GM18909 (cell line): ENCODE data around the gene NEXN.
A peak's percentile ranks its signal among the peaks of the same experiment; 100 is the strongest.
"Not testable (repeated sequence)": the region's sequence is repeated elsewhere in the genome, so short reads cannot be mapped to it uniquely, and the experiment has no call there.

ENCODE experiments used
- ATAC-seq: cut with Tn5 transposase; IDR thresholded peaks from one replicate; pipeline ENCODE4 v1.9.1; 2021; ENCODE audit warnings: mild to moderate bottlenecking; ENCODE audit not compliant: unreplicated experiment, poor library complexity

NEXN gene

GRCh38 chr1:77900687-77901293 is 12.4 kb downstream of the NEXN start:
- peak; percentile 64 for ATAC-seq

DNA sequence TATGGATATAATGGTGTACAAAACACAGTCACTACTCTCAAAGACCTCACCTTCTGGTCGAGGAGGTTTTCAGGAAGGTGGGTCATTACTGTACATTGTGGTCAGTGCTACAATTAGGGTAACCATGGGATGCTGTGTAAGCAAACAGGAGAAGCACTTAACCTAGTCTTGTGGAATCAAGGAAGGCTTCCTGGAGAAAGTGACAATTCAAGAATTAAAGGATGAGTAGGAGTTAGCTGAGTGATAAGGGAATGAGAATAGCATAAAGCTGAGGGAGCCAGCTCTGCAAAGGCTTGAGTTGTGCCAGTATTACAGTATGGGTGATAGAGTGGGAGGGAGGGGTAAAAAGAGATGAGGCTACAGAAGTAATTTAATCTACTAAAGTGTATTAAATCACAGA is 17.2 kb downstream of the NEXN start:
- ATAC-seq = no peak

DNA sequence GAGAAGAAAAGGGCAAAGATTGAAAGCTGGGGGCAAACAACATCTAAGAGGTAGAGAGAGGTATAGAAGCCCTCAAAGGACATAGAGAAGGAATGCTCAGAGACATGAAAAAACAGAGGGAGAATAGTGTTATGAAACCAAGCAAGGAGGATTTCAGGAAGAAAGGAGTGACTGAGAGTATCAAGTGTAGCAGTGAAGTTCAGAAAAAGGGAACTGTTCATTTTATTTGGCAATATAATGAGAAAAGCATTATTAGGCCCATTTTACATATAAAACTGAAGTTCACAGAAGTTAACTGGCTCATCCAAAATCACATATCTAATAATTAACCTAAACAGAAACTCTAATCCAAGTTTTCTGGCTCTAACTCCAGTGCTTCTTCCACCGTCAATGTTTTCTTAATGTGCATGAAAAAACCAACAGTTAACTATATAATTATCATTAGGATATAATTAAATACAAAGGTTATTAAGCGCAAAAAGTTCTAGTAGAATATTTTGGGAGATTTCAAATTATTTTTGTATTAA is 17.7 kb downstream of the NEXN start:
- ATAC-seq = no peak

GRCh38 chr1:77906624-77907023 is 18.2 kb downstream of the NEXN start:
- ATAC-seq = no peak

DNA sequence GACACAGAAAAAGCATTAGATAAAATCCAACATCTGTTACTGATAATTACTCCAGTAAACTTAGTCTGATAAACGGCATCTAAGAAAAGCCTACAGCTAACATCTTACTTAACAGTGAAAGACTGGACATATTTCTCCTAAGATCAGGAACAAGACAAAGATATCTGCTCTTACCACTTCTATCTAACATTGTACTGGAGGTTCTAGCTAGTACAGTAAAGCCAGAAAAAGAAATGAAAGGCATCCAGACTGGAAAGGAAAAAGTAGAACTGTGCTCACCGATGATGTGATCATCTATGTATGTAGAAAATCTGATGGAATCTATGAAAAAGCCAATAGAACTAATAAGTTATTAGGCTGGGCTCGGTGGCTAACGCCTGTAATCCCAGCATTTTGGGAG is 21.7 kb downstream of the NEXN start:
- no peak for ATAC-seq

- not testable (repeated sequence) for ATAC-seq
These were observed 30.5 kb downstream of the NEXN start for GRCh38 chr1:77918918-77919317.

- no peak for ATAC-seq
These were observed 37.1 kb downstream of the NEXN start for GRCh38 chr1:77925518-77925917.

DNA sequence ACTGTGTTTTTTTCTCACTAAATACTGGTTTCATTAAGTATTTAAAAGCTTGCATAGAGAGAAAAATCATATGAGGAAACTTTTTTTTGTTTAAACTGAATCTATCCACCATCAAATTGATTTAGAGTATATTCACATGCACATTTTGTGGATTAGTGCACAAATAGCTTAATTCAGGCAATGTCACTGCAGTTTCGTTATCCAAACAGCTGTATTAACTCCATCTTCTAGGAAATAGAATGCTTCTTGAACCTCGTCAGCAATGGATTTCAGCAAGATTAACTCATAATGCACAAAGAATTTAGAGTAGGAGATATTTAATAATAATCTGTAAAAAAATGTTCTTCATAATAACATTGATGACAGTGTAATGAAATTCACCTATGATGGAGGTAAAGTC is 37.5 kb downstream of the NEXN start:
- ATAC-seq = no peak

- ATAC-seq = no peak
These were observed 38.3 kb downstream of the NEXN start for GRCh38 chr1:77926561-77927357.

- no peak for ATAC-seq
These were observed 39.0 kb downstream of the NEXN start for GRCh38 chr1:77927414-77927813.

- no peak for ATAC-seq
These were observed 41.4 kb downstream of the NEXN start for GRCh38 chr1:77929806-77930205.

DNA sequence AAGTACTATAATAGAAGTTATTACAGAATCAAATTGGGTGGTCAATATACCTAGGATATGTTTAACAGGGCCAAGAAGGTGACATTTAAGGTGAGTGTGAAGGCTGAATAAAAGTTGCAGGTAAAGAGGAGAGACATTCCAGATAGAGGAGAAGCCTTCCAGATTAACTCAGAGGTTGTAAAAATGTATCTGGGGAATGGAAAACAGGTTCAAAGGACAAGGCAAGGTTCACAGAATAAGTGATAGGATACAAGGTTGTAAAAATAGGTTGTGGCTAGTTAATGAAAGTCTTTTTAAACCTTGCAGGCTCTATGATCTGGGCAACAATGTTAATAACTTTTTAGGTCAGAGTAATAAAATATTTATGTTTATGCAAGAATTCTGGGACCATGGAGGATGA is 50.2 kb downstream of the NEXN start:
- ATAC-seq = no peak

DNA sequence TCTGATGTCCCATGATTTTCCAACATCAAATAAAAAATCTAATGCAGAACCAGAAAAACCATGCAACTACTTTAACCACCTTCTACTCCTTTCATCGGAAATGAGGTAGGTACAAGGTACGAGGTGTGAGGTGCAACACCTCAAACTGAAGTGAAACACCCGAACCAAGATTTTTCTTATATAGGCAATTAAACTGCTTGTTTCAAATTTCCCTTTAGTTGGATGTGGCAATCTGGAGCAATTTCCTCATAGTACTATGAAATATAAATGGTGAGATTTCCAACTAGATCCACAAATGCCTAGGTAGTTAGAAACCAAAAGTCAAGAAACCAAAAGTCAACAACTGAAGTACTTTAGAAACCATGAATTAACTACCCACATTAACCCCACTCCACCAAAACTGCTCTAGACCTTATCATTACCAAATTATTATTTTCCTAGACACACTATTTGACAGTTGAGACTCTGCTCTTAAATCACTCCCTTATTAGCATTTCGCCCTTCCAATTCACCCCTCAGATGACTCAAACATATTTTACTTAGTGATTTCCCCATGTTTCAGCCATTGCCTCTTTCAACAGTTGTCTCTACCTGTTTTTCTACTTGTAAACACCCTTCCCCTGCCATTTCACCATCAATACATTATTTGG is 52.6 kb downstream of the NEXN start:
- ATAC-seq = no peak

DNA sequence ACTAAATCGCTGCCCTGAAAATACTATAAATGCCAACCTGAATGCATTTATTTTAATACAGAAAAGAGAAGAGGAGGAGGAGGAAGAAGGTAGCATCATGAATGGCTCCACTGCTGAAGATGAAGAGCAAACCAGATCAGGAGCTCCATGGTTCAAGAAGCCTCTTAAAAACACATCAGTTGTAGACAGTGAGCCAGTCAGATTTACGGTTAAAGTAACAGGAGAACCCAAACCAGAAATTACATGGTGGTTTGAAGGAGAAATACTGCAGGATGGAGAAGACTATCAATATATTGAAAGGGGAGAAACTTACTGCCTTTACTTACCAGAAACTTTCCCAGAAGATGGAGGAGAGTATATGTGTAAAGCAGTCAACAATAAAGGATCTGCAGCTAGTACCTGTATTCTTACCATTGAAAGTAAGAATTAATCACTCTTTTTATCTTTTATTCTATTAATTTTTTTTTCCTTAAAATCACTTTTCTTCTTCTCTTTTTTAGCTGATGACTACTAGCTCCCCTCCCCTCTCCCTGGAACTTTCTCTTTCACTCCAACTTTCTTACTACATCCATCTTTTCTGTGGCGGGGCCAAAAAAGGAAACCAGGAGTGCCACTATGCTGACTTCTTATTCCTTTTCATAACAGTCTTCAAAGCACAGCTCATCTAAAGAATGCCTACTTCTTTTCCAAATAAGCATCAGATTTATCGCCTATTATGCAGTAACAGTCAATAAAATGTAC is 54.1 kb downstream of the NEXN start:
- no peak for ATAC-seq

DNA sequence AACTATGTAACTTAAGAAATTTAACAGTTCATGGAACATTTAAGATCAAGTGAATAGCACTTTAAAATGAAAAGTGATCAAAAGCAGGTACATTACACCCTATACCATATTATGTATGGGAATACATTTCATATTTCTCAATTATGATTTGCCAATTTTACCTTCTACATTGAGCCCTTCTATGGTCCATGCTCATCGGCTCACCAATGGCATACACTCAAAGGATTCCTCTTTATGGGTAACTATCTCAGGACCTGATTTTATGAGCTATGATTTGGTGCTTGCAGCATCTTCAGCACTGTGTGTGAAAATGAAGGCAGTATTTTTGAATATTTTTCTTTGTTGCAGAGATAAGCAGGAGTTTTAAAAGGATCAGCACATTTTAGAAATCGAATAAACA is 56.9 kb downstream of the NEXN start:
- ATAC-seq = no peak

DNA sequence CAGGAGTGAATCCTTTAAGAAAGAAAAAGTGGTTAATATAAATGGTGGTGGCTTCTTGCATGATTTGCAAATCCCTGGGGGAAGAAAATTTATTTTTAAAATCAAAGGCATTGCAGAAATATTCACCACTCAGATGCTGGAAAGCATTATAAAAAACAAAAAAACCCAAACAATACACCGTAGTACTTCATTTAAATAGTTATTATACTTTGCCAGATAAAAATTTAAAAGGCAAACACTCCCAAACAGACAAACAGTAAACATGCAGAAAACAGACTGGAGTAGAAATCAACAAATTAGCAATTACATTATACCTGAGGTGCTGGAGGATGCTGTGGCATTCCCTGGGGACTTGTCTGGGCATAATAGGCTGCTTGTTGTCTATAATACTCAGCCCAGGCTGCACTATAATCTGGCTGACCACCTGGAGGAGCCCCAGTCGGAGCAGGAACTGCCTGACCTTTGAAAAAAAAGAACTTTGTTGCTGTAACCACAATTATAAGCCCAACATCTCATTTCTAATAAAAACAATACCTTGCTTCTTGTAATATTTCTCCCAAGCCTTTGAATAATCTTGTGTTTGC is 60.5 kb downstream of the NEXN start:
- peak; percentile 50 for ATAC-seq

GRCh38 chr1:77950873-77951272 is 62.4 kb downstream of the NEXN start:
- ATAC-seq = peak; percentile 82

GRCh38 chr1:77951328-77951727 is 62.9 kb downstream of the NEXN start:
- ATAC-seq = no peak

DNA sequence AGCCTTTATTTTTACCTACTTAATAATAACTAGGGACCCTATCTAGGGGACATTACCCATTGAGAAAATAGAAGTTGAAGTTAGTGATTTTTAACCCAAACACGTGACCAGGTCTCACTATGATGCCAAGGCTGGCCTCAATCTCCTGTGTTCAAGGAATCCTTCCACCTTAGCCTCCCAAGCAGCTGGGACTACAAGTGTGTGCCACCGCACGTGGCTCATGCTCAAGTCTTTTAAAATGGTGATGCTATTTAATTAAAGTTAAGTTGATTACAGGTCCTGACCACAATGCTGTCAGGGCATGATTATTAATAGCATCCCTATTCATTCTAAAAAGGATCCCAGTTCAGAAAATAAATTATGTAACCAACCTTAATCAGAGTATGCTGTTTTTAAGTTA is 65.5 kb downstream of the NEXN start:
- no peak for ATAC-seq

DNA sequence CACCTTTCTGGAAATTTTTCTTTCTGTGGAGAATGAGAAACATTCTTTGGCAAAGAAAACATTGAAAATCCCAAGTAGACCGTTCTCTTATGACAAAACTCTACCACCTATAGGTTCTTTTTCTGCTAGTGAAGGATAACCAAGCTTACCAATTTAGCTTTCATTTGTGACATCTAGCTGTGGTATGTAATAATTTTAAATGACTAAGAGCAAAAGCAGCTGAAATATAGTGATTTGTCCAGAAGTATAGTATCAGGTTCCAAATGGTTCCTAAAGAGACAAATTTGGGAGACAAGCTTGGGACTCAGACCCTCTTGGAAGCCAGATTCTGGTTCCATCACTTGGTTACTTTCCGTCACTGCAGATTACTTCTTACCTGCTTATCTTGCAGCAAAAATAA is 66.1 kb downstream of the NEXN start:
- no peak for ATAC-seq
